Measurements from ENCODE around the gene C11orf65. TPM values are rescaled to one million over a fixed set of nuclear protein-coding genes. Genes with fewer than 3 reads are reported as not detected.

C11orf65 gene
- total and polyA plus RNA-seq, 4 donors, result 0.33 to 1.2 (median 0.68) TPM

GRCh38 chr11:108340973-108341372 lies 126.4 kb downstream of the C11orf65 start:
- no peaks in the 10 kb centered on the region for H3K27me3 ChIP-seq (ENCODE audit: control insufficient read depth in 4 of 4, insufficient read depth in 4 of 4, low read length in 3 of 4)
- no peak overlapping the region for H3K27ac ChIP-seq (ENCODE audit: low read depth in 1 of 2, low read length in 2 of 2)
- H3K36me3 ChIP-seq (ENCODE audit: control insufficient read depth in 4 of 4, insufficient read depth in 3 of 4, low read depth in 1 of 4, low read length in 3 of 4), result peaks cover 2 to 20% (median 8%) of the 10 kb centered on the region in 4 donors
- no peaks in the 10 kb centered on the region for H3K4me1 ChIP-seq (ENCODE audit: control insufficient read depth in 4 of 4, insufficient read depth in 4 of 4, low read length in 3 of 4)
- TF ChIP-seq ATF3 (IDR thresholded peaks at IDR 0.05) (peak; percentile 89), FOXA1 (IDR thresholded peaks at IDR 0.05) (no peak), HNF4A (conservative IDR thresholded peaks at IDR 0.05) (peak in 1 of 2 donors; percentile 4), HNF4G (IDR thresholded peaks at IDR 0.05) (no peak), JUND (IDR thresholded peaks at IDR 0.05) (peak; percentile 96 to 98), GABPA (IDR thresholded peaks at IDR 0.05 in 1 of 2, conservative IDR thresholded peaks at IDR 0.05 in 1 of 2) (no peak), TAF1 (conservative IDR thresholded peaks at IDR 0.05) (no peak)
- WGBS, result 100% methylated on average over 1 of the region's 1 CpG
- no peak for DNase-seq (ENCODE audit: low spot score)
- H3K9me3 ChIP-seq (ENCODE audit: control insufficient read depth in 4 of 4, low read length in 3 of 4), result no peaks in the 10 kb centered on the region
- no peak overlapping the region for H3K9ac ChIP-seq (ENCODE audit: low read depth in 1 of 2, low read length in 2 of 2)
- no peak overlapping the region for H3K4me3 ChIP-seq (ENCODE audit: low read depth in 1 of 3, low read length in 3 of 3)

GRCh38 chr11:108338750-108339149 lies 128.6 kb downstream of the C11orf65 start:
- H3K9me3 ChIP-seq (ENCODE audit: control insufficient read depth in 4 of 4, low read length in 3 of 4), result no peaks in the 10 kb centered on the region
- WGBS, result 97% methylated on average over 2 of the region's 2 CpGs
- peaks cover 3 to 28% (median 17%) of the 10 kb centered on the region in 4 donors for H3K36me3 ChIP-seq (ENCODE audit: control insufficient read depth in 4 of 4, insufficient read depth in 3 of 4, low read depth in 1 of 4, low read length in 3 of 4)

GRCh38 chr11:108333403-108333899 lies 133.9 kb downstream of the C11orf65 start:
- Histone ChIP-seq H3K36me3 (ENCODE audit: control insufficient read depth in 4 of 4, insufficient read depth in 3 of 4, low read depth in 1 of 4, low read length in 3 of 4) (peaks cover 5 to 52% (median 43%) of the 10 kb centered on the region in 4 donors), H3K27me3 (ENCODE audit: control insufficient read depth in 4 of 4, insufficient read depth in 4 of 4, low read length in 3 of 4) (no peaks in the 10 kb centered on the region), H3K9me3 (ENCODE audit: control insufficient read depth in 4 of 4, low read length in 3 of 4) (no peaks in the 10 kb centered on the region), H3K4me1 (ENCODE audit: control insufficient read depth in 4 of 4, insufficient read depth in 4 of 4, low read length in 3 of 4) (no peaks in the 10 kb centered on the region), H3K27ac (ENCODE audit: low read depth in 1 of 2, low read length in 2 of 2) (no peak overlapping the region), H3K9ac (ENCODE audit: low read depth in 1 of 2, low read length in 2 of 2) (no peak overlapping the region), H3K4me3 (ENCODE audit: low read depth in 1 of 3, low read length in 3 of 3) (no peak overlapping the region)
- no peak for DNase-seq (ENCODE audit: low spot score)
- WGBS, result 79% methylated on average over 2 of the region's 2 CpGs
- no peak for TF ChIP-seq EGR1 (IDR thresholded peaks at IDR 0.05; ENCODE audit: low read depth in 2 of 2)
- no peak for TF ChIP-seq HNF4A (conservative IDR thresholded peaks at IDR 0.05)
- no peak for TF ChIP-seq FOXA1 (IDR thresholded peaks at IDR 0.05)
- no peak for TF ChIP-seq MAX (IDR thresholded peaks at IDR 0.05)
- TF ChIP-seq YY1 (IDR thresholded peaks at IDR 0.05), result no peak
- no peak for TF ChIP-seq ZBTB33 (IDR thresholded peaks at IDR 0.05)
- no peak for TF ChIP-seq CTCF (IDR thresholded peaks at IDR 0.05; ENCODE audit: low read depth, low read length, missing input control)
- no peak for TF ChIP-seq TAF1 (conservative IDR thresholded peaks at IDR 0.05)
- no peak for TF ChIP-seq ATF3 (IDR thresholded peaks at IDR 0.05)
- TF ChIP-seq REST (IDR thresholded peaks at IDR 0.05), result no peak
- TF ChIP-seq RXRA (IDR thresholded peaks at IDR 0.05), result no peak
- no peak for TF ChIP-seq HNF4G (IDR thresholded peaks at IDR 0.05)
- no peak for TF ChIP-seq RAD21 (IDR thresholded peaks at IDR 0.05)

More at GRCh38 chr11:108338750-108339149, 128.6 kb downstream of the C11orf65 start:
- Histone ChIP-seq H3K27ac (ENCODE audit: low read depth in 1 of 2, low read length in 2 of 2) (no peak overlapping the region), H3K9ac (ENCODE audit: low read depth in 1 of 2, low read length in 2 of 2) (no peak overlapping the region), H3K27me3 (ENCODE audit: control insufficient read depth in 4 of 4, insufficient read depth in 4 of 4, low read length in 3 of 4) (no peaks in the 10 kb centered on the region), H3K4me1 (ENCODE audit: control insufficient read depth in 4 of 4, insufficient read depth in 4 of 4, low read length in 3 of 4) (no peaks in the 10 kb centered on the region), H3K4me3 (ENCODE audit: low read depth in 1 of 3, low read length in 3 of 3) (no peak overlapping the region)
- TF ChIP-seq HNF4A (conservative IDR thresholded peaks at IDR 0.05) (no peak), MAX (IDR thresholded peaks at IDR 0.05) (no peak), ATF3 (IDR thresholded peaks at IDR 0.05) (no peak)
- no peak for DNase-seq (ENCODE audit: low spot score)
